MCF 10A (cell line): Measurements from ENCODE around the gene HINT3. TPM values are rescaled to one million over a fixed set of nuclear protein-coding genes. Genes with fewer than 3 reads are reported as not detected.

Experiments
- BruUV-seq: library from RNA; stranded (reverse); fragments of 400-500 nt; replicated peaks from 2 replicates; lab custom pipeline; 2021; lab: Mats Ljungman, UMichigan
- CTCF ChIA-PET: fragments of 300-600 bp; sonication (Branson Sonifier 250); formaldehyde crosslinking; extraction: SDS; loops from one replicate; lab custom pipeline; 2021; ENCODE audit warnings: antibody characterized with exemption, inconsistent platforms; lab: Yijun Ruan, JAX
- POLR2A ChIA-PET: fragments of 300-600, 350-650 bp; sonication (Branson Sonifier 250); formaldehyde crosslinking; extraction: SDS; loops from one replicate; lab custom pipeline; 2020; ENCODE audit warnings: antibody characterized with exemption, inconsistent platforms; lab: Yijun Ruan, JAX
- DNase-seq: peaks from one replicate; pipeline ENCODE4 v3.0.0-alpha.2; 2018; ENCODE audit not compliant: unreplicated experiment
- H3K27ac Mint-ChIP-seq: one replicate; pipeline ENCODE4 v1.8.0; 2022; ENCODE audit warnings: mild to moderate bottlenecking, low read depth, mixed read lengths; ENCODE audit not compliant: unreplicated experiment
- H3K27me3 Mint-ChIP-seq: one replicate; pipeline ENCODE4 v1.8.0; 2022; ENCODE audit warnings: mixed read lengths; ENCODE audit not compliant: insufficient read depth, unreplicated experiment
- H3K36me3 Mint-ChIP-seq: one replicate; pipeline ENCODE4 v1.8.0; 2022; ENCODE audit warnings: mild to moderate bottlenecking, moderate library complexity, mixed read lengths; ENCODE audit not compliant: insufficient read depth, unreplicated experiment
- H3K4me1 Mint-ChIP-seq: one replicate; pipeline ENCODE4 v1.8.0; 2022; ENCODE audit warnings: mixed read lengths; ENCODE audit not compliant: insufficient read depth, unreplicated experiment
- H3K4me3 Mint-ChIP-seq: one replicate; pipeline ENCODE4 v1.8.0; 2022; ENCODE audit warnings: mild to moderate bottlenecking, moderate library complexity, mixed read lengths; ENCODE audit not compliant: unreplicated experiment
- H3K9me3 Mint-ChIP-seq: one replicate; pipeline ENCODE4 v1.8.0; 2022; ENCODE audit warnings: mixed read lengths; ENCODE audit not compliant: unreplicated experiment
- CTCF ChIP-seq: fragments of 200-600 bp; IDR thresholded peaks from one replicate; pipeline ENCODE4 v1.8.0; 2022; ENCODE audit warnings: antibody characterized with exemption, mild to moderate bottlenecking; ENCODE audit not compliant: unreplicated experiment
- intact Hi-C: fragments of 100-400 bp; cut with micrococcal nuclease; formaldehyde crosslinking; loops from 2 replicates; pipeline ENCODE4 v1.14.1; 2022
- total RNA-seq: library from RNA; stranded (reverse); gene quantifications from 2 replicates; pipeline ENCODE4 v1.2.3, GENCODE V29; 2022

Gene HINT3
- total RNA-seq, 1 experiment from 2014 or later: 17.9 TPM

GRCh38 chr6:126026001-126026400, 69.4 kb downstream of the HINT3 start:
- intact Hi-C loops: no loop called here
- Mint-ChIP-seq H3K27me3 (no peaks in the 10 kb centered on the region), H3K27ac (no peak overlapping the region), H3K4me3 (no peak overlapping the region), H3K9me3 (no peaks in the 10 kb centered on the region), H3K4me1 (no peaks in the 10 kb centered on the region), H3K36me3 (peaks cover 72% of the 10 kb centered on the region)
- POLR2A ChIA-PET: no interaction called here
- TF ChIP-seq CTCF: no peak
- no TSS peak for BruUV-seq
- CTCF ChIA-PET: no interaction called here
- no peak for DNase-seq

GRCh38 chr6:126027601-126028000, 71.0 kb downstream of the HINT3 start:
- ChIA-PET CTCF (interaction anchor here (1.1 kb wide), 1 partner anchor 9 kb away, joined by 3 read pairs; no protein-coding TSS in a partner anchor), POLR2A (interaction anchor here (1.2 kb wide), 1 partner anchor 10 kb away, joined by 5 read pairs; no protein-coding TSS in a partner anchor)
- Mint-ChIP-seq H3K4me1 (peaks cover 4% of the 10 kb centered on the region), H3K4me3 (no peak overlapping the region), H3K9me3 (no peaks in the 10 kb centered on the region), H3K27ac (no peak overlapping the region), H3K27me3 (no peaks in the 10 kb centered on the region), H3K36me3 (peaks cover 68% of the 10 kb centered on the region)
- no peak for TF ChIP-seq CTCF
- no peak for DNase-seq
- intact Hi-C loops: no loop called here
- BruUV-seq: no TSS peak

Other genes starting within 250 kb of the HINT3 start
- gene HEY2, start 207.1 kb upstream of the HINT3 start, total RNA-seq: not detected in 2 replicates
- gene NCOA7, start 165.8 kb upstream of the HINT3 start, total RNA-seq: 50.9 and 52.3 TPM in 2 replicates
- 28.8 and 32.5 TPM in 2 replicates for gene TRMT11, start 29.8 kb downstream of the HINT3 start, total RNA-seq